HEK293T (cell line): ENCODE results near the gene SCAF1.
"Not testable (repeated sequence)": the region's sequence is repeated elsewhere in the genome, so short reads cannot be mapped to it uniquely, and the experiment has no call there.

Source experiments
- CTCF ChIA-PET: fragments of 350-600 bp; formaldehyde crosslinking; extraction: SDS; loops from one replicate; lab custom pipeline; 2021; ENCODE audit warnings: antibody characterized with exemption, inconsistent platforms; lab: Yijun Ruan, JAX
- POLR2A ChIA-PET: fragments of 350-600 bp; formaldehyde crosslinking; extraction: SDS; loops from one replicate; lab custom pipeline; 2020; ENCODE audit warnings: antibody characterized with exemption, inconsistent platforms; lab: Yijun Ruan, JAX
- DNase-seq: peaks from one replicate; pipeline ENCODE4 v3.0.0; 2012; ENCODE audit warnings: mixed read lengths; ENCODE audit errors: extremely low spot score
- ARNT ChIP-seq: fragments of 450-650 bp; IDR thresholded peaks from 2 replicates; pipeline ENCODE4 v1.6.1; 2017; ENCODE audit warnings: mild to moderate bottlenecking
- BHLHE40 ChIP-seq: fragments of 450-650 bp; IDR thresholded peaks from 2 replicates; pipeline ENCODE4 v1.6.1; 2016; ENCODE audit warnings: mild to moderate bottlenecking, moderate library complexity, borderline replicate concordance
- CTBP1 ChIP-seq: fragments of 450-650 bp; IDR thresholded peaks from 2 replicates; pipeline ENCODE4 v1.6.1; 2016; ENCODE audit warnings: borderline replicate concordance
- ELF4 ChIP-seq: fragments of 450-650 bp; IDR thresholded peaks from 2 replicates; pipeline ENCODE4 v1.6.1; 2017; ENCODE audit warnings: antibody characterized with exemption
- FOXA1 ChIP-seq: fragments of 450-650 bp; IDR thresholded peaks from 2 replicates; pipeline ENCODE4 v1.6.1; 2016; ENCODE audit warnings: mild to moderate bottlenecking
- FOXK2 ChIP-seq: fragments of 450-650 bp; IDR thresholded peaks from 2 replicates; pipeline ENCODE4 v1.6.1; 2016; ENCODE audit warnings: mild to moderate bottlenecking
- FOXM1 ChIP-seq: fragments of 450-650 bp; IDR thresholded peaks from 2 replicates; pipeline ENCODE4 v1.6.1; 2017; ENCODE audit warnings: mild to moderate bottlenecking, borderline replicate concordance
- HDGF ChIP-seq: fragments of 450-650 bp; IDR thresholded peaks from 2 replicates; pipeline ENCODE4 v1.6.1; 2017; ENCODE audit warnings: antibody characterized with exemption, borderline replicate concordance
- L3MBTL2 ChIP-seq: fragments of 450-650 bp; conservative IDR thresholded peaks from 2 replicates; pipeline ENCODE4 v1.6.1; 2016; ENCODE audit warnings: mild to moderate bottlenecking
- LEF1 ChIP-seq: fragments of 450-650 bp; IDR thresholded peaks from 2 replicates; pipeline ENCODE4 v1.6.1; 2017; ENCODE audit warnings: mild to moderate bottlenecking, borderline replicate concordance
- NFRKB ChIP-seq: fragments of 450-650 bp; IDR thresholded peaks from 2 replicates; pipeline ENCODE4 v1.6.1; 2016; ENCODE audit warnings: mild to moderate bottlenecking, moderate library complexity
- SP1 ChIP-seq: fragments of 450-650 bp; IDR thresholded peaks from 2 replicates; pipeline ENCODE4 v1.6.1; 2017
- SUZ12 ChIP-seq: fragments of 450-650 bp; IDR thresholded peaks from 2 replicates; pipeline ENCODE4 v1.6.1; 2016; ENCODE audit warnings: mild to moderate bottlenecking
- TARDBP ChIP-seq: fragments of 450-650 bp; IDR thresholded peaks from 2 replicates; pipeline ENCODE4 v1.6.1; 2016
- ZNF384 ChIP-seq: fragments of 450-650 bp; IDR thresholded peaks from 2 replicates; pipeline ENCODE4 v1.6.1; 2016
- TF ChIP-seq, protein P1 (sequence below): fragments of 450-650 bp; IDR thresholded peaks from 2 replicates; pipeline ENCODE4 v1.6.1; 2016

Gene SCAF1

GRCh38 chr19:49624967-49625910, 16.8 kb upstream of the SCAF1 start:
- CTCF ChIA-PET: no interaction called here
- TF ChIP-seq NFRKB: no peak
- DNase-seq: no peak
- POLR2A ChIA-PET: interaction anchor here (1.0 kb wide), 1 partner anchor 15 kb away, joined by 4 read pairs; the partner anchor contains the start of gene RRAS

DNA sequence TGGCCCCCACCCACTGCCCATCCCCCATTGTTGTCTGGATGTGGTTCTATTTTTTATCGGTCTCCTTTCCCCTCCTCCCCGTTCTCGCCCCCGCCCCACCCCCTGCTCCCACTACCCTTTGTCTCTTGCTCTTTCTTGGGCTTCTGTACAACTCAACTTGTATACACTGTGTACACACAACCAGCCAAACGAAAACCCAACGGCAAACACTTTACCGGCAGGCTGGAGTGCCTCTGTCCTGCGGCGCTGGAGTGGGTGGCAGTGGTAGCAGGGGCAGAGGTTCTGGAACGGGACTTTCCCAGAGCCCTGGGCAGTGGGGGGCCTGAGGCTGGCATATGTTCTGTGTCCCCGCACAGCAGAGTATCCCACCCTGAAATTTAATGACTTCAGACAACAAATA, 15.8 kb upstream of the SCAF1 start:
- CTCF ChIA-PET: no interaction called here
- POLR2A ChIA-PET: no interaction called here
- no peak for DNase-seq
- TF ChIP-seq FOXK2 (no peak), SP1 (no peak), BHLHE40 (no peak), ELF4 (no peak), TARDBP (no peak), LEF1 (no peak), L3MBTL2 (no peak), ZNF384 (no peak), FOXM1 (no peak), HDGF (no peak), NFRKB (no peak), ARNT (no peak), SUZ12 (no peak), CTBP1 (no peak), FOXA1 (no peak)
- TF ChIP-seq, protein P1, sequence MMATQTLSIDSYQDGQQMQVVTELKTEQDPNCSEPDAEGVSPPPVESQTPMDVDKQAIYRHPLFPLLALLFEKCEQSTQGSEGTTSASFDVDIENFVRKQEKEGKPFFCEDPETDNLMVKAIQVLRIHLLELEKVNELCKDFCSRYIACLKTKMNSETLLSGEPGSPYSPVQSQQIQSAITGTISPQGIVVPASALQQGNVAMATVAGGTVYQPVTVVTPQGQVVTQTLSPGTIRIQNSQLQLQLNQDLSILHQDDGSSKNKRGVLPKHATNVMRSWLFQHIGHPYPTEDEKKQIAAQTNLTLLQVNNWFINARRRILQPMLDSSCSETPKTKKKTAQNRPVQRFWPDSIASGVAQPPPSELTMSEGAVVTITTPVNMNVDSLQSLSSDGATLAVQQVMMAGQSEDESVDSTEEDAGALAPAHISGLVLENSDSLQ: no peak

DNA sequence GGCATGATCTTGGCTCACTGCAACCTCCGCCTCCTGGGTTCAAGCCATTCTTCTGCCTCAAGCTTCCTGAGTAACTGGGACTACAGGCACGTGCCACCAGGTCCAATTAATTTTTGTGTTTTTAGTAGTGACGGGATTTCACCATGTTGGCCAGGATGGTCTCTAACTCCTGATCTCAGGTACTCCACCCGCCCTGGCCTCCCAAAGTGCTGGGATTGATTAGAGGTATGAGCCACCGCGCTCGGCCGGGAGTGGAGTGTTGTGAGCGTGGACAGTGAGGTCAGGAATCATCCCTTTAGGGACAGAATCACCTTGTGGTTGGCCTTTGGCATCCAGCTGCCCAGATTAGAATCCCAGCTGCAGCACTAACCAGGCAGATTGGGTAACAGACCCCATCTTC, 12.3 kb upstream of the SCAF1 start:
- CTCF ChIA-PET: no interaction called here
- no peak for DNase-seq
- POLR2A ChIA-PET: interaction anchor here (1.2 to 2.8 kb wide), 2 partner anchors 11 to 12 kb away, joined by 3 to 9 read pairs; partner anchors contain the start of genes RRAS and SCAF1
- TF ChIP-seq, protein P1: no peak
- no peak for TF ChIP-seq ARNT
- TF ChIP-seq LEF1: no peak
- no peak for TF ChIP-seq FOXM1
- no peak for TF ChIP-seq FOXA1
- TF ChIP-seq CTBP1: no peak
- TF ChIP-seq SP1: no peak
- no peak for TF ChIP-seq SUZ12
- no peak for TF ChIP-seq L3MBTL2
- no peak for TF ChIP-seq BHLHE40
- no peak for TF ChIP-seq HDGF
- no peak for TF ChIP-seq TARDBP
- TF ChIP-seq NFRKB: no peak
- TF ChIP-seq ZNF384: no peak
- no peak for TF ChIP-seq ELF4
- TF ChIP-seq FOXK2: no peak

- POLR2A ChIA-PET: no interaction called here
- no peak for DNase-seq
- CTCF ChIA-PET: no interaction called here
Observed at GRCh38 chr19:49631014-49631588, 10.9 kb upstream of the SCAF1 start.

DNA sequence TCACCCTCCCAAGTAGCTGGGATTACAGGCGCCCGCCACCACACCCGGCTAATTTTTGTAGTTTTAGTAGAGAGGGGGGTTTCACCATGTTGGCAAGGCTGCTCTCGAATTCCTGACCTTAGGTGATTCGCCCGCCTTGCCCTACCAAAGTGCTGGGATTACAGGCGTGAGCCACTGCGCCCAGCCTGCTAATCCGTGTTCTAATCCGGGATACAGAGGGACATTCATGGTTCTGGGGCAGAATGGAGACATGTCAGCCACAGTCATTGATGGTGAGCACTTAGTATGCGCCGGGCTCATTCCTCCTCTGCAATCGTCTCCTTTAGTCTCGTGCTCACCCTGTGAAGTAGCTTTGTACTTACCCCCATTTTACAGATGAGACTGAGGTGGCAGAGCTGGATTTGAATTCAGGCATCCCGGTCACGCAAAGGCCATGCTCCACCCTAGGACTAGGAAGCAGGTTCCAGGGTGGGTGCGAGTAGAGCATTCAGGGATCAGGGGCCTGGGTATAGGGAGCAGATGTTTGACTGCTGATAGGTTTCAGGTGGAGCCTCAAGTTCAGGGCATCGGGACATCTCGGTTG, 10.3 kb upstream of the SCAF1 start:
- ChIA-PET POLR2A (no interaction called here), CTCF (no interaction called here)
- no peak for DNase-seq
- TF ChIP-seq SUZ12 (no peak), HDGF (no peak), ELF4 (no peak), LEF1 (no peak), ARNT (no peak), SP1 (no peak), ZNF384 (no peak), CTBP1 (no peak), L3MBTL2 (no peak), FOXA1 (no peak), TARDBP (no peak), BHLHE40 (no peak), FOXK2 (no peak), NFRKB (no peak), FOXM1 (no peak)
- TF ChIP-seq, protein P1: no peak

More at GRCh38 chr19:49631014-49631588, 10.9 kb upstream of the SCAF1 start:
- TF ChIP-seq NFRKB: no peak
- TF ChIP-seq SUZ12: no peak
- TF ChIP-seq ARNT: no peak
- TF ChIP-seq ELF4: no peak
- TF ChIP-seq CTBP1: no peak
- TF ChIP-seq FOXA1: no peak
- TF ChIP-seq BHLHE40: no peak

DNA sequence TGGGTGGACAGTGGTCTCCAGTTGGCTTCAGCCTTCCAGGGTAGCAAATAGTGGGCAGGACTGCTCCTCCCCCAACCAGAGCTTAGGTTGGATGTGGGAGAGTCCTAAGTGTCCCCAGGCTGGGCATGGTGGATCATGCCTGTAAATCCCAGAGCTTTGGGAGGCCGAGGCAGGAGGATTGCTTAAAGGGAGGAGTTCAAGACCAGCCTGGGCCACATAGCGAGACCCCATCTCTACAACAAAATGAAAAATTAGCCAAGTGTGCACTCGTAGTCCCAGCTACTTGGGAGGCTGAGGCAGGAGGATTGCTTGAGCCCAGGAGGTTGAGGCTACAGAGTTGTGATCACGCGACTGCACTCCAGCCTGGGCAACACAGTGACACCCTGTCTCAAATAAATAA, 9.4 kb upstream of the SCAF1 start:
- CTCF ChIA-PET: no interaction called here
- TF ChIP-seq L3MBTL2 (no peak), ARNT (no peak), TARDBP (no peak), SUZ12 (no peak), FOXK2 (no peak), FOXM1 (no peak), BHLHE40 (no peak), SP1 (no peak), ELF4 (no peak), HDGF (no peak)
- TF ChIP-seq, protein P1: no peak
- POLR2A ChIA-PET: no interaction called here
- DNase-seq: no peak

DNA sequence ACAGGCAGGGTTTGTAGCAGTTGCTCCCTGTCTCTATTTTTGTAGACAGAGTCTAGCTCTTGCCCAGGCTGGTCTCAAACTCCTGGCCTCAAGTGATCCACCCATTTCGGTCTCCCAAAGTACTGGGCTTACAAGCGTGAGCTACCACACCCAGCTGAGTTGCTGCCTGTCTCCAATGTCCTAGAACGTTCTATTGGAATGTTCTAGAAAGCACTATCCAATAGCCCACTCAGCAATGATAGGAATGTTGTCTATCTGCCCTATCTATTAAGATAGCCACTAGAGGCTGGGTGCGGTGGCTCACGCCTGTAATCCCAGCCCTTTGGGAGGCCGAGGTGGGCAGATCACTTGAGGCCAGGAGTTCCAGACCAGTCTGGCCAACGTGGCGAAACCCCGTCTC, 8.7 kb upstream of the SCAF1 start:
- CTCF ChIA-PET, POLR2A ChIA-PET, DNase-seq: not testable (repeated sequence)
